SK-N-SH treated with all-trans-retinoic acid at 6 μM for 48 hours (cell line): ENCODE measurements around the gene HOXA7.

Experiments used
- ATAC-seq: fragments of 200-7000 bp; cut with Tn5 transposase; 3 replicates; pipeline ENCODE4 v1.9.1; 2020; ENCODE audit warnings: mild to moderate bottlenecking, moderate library complexity
- ARNTL ChIP-seq: fragments of 450-650 bp; formaldehyde crosslinking; IDR thresholded peaks from 2 replicates; pipeline ENCODE4 v1.5.0; 2020; ENCODE audit warnings: low read depth, mild to moderate bottlenecking, moderate library complexity, borderline replicate concordance
- BACH2 ChIP-seq: fragments of 250-450 bp; sonication (Bioruptor Pico); IDR thresholded peaks from 2 replicates; pipeline ENCODE4 v1.9.0; 2021; ENCODE audit warnings: mild to moderate bottlenecking, borderline replicate concordance
- CSDC2 ChIP-seq: fragments of 250-450 bp; sonication (Bioruptor Pico); IDR thresholded peaks from 2 replicates; pipeline ENCODE4 v1.5.0; 2020; ENCODE audit warnings: mild to moderate bottlenecking, moderate library complexity
- GLIS3 ChIP-seq: fragments of 250-450 bp; sonication (Bioruptor Pico); IDR thresholded peaks from 2 replicates; pipeline ENCODE4 v1.5.0; 2020; ENCODE audit warnings: mild to moderate bottlenecking, moderate library complexity
- ISL1 ChIP-seq: fragments of 250-450 bp; sonication (Bioruptor Pico); IDR thresholded peaks from 2 replicates; pipeline ENCODE4 v2.1.2; 2022; ENCODE audit warnings: mild to moderate bottlenecking, moderate library complexity
- OSR1 ChIP-seq: fragments of 250-450 bp; sonication (Bioruptor Pico); IDR thresholded peaks from 2 replicates; pipeline ENCODE4 v1.8.0; 2022; ENCODE audit warnings: moderate library complexity, mild to moderate bottlenecking, inconsistent platforms
- PPARA ChIP-seq: fragments of 250-450 bp; sonication (Bioruptor Pico); IDR thresholded peaks from 2 replicates; pipeline ENCODE4 v1.5.0; 2020; ENCODE audit warnings: mild to moderate bottlenecking, borderline replicate concordance
- TCF4 ChIP-seq: fragments of 250-450 bp; sonication (Bioruptor Pico); IDR thresholded peaks from 2 replicates; pipeline ENCODE4 v1.8.0; 2021; ENCODE audit warnings: mild to moderate bottlenecking, moderate library complexity, borderline replicate concordance
- TOX ChIP-seq: fragments of 250-450 bp; sonication (Bioruptor Pico); IDR thresholded peaks from 2 replicates; pipeline ENCODE4 v1.8.0; 2021; ENCODE audit warnings: mild to moderate bottlenecking, moderate library complexity, borderline replicate concordance
- TSHZ2 ChIP-seq: fragments of 250-450 bp; sonication (Bioruptor Pico); IDR thresholded peaks from 2 replicates; pipeline ENCODE4 v1.5.0; 2020; ENCODE audit warnings: mild to moderate bottlenecking, moderate library complexity
- ZC3H10 ChIP-seq: fragments of 250-450 bp; sonication (Bioruptor Pico); IDR thresholded peaks from 2 replicates; pipeline ENCODE4 v1.5.1; 2021; ENCODE audit warnings: mild to moderate bottlenecking, moderate library complexity
- ZFP3 ChIP-seq: fragments of 250-450 bp; sonication (Bioruptor Pico); IDR thresholded peaks from 2 replicates; pipeline ENCODE4 v1.5.0; 2020; ENCODE audit warnings: mild to moderate bottlenecking, moderate library complexity
- ZFP30 ChIP-seq: fragments of 450-650 bp; formaldehyde crosslinking; IDR thresholded peaks from 2 replicates; pipeline ENCODE4 v1.5.0; 2022; ENCODE audit warnings: mild to moderate bottlenecking, moderate library complexity
- ZNF565 ChIP-seq: fragments of 450-650 bp; formaldehyde crosslinking; conservative IDR thresholded peaks from 2 replicates; pipeline ENCODE4 v1.5.0; 2020; ENCODE audit warnings: low read depth, mild to moderate bottlenecking, moderate library complexity
- ZNF70 ChIP-seq: fragments of 450-650 bp; formaldehyde crosslinking; IDR thresholded peaks from 2 replicates; pipeline ENCODE4 v1.5.0; 2020; ENCODE audit warnings: mild to moderate bottlenecking, moderate library complexity
- ZNF8 ChIP-seq: fragments of 450-650 bp; formaldehyde crosslinking; IDR thresholded peaks from 2 replicates; pipeline ENCODE4 v1.5.0; 2020; ENCODE audit warnings: mild to moderate bottlenecking, moderate library complexity
- TF ChIP-seq, protein P1 (sequence below): fragments of 250-450 bp; sonication (Bioruptor Pico); IDR thresholded peaks from 2 replicates; pipeline ENCODE4 v1.5.1; 2020; ENCODE audit warnings: low read depth, mild to moderate bottlenecking, moderate library complexity
- TF ChIP-seq, protein P2 (sequence below): fragments of 250-450 bp; sonication (Bioruptor Pico); IDR thresholded peaks from 2 replicates; pipeline ENCODE4 v1.8.0; 2020; ENCODE audit warnings: mild to moderate bottlenecking, moderate library complexity, borderline replicate concordance
- TF ChIP-seq, protein P3 (sequence below): fragments of 250-450 bp; sonication (Bioruptor Pico); IDR thresholded peaks from 2 replicates; pipeline ENCODE4 v1.5.1; 2021; ENCODE audit warnings: mild to moderate bottlenecking, moderate library complexity

The HOXA7 gene

DNA sequence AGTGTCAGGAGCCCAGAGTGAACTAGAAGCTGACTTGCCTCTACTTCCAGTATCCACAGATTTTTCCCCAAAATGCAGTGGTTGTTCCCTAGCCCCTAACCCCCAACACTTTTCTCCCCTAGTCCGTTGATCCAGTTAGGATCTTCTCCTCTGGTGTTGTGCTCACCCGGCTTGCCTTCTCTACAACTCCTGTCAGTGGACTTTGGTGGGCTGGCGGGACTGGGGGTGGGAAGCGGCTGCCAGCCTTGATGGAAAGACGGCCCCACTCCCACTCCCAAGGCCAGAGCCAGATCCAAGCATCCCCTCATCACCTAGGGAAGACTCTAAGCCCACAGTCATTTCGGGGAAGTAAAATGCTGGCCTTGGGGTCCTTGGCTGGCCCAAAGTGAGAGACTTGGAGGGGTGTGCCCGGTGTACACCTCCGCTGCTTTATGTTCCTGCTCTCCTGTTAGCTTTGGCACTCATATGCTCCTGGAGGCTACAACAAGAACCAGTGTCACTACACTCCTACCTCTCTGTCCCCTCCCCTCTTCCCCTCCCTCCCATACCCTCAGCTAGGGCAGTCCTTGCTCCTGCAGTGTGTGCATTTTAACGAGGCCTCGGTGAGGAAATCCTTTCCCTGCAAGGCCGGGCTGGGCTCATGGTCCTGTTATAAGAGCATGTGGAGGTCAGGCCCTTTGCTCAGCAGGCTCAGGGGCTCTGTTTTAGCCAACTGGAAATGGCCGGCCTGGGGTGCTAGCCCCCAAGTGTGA, 18.6 kb upstream of the HOXA7 start (continued):
- TF ChIP-seq PPARA (CRISPR knock-in tag) (no peak), ZFP30 (no peak)
- TF ChIP-seq, protein P1, sequence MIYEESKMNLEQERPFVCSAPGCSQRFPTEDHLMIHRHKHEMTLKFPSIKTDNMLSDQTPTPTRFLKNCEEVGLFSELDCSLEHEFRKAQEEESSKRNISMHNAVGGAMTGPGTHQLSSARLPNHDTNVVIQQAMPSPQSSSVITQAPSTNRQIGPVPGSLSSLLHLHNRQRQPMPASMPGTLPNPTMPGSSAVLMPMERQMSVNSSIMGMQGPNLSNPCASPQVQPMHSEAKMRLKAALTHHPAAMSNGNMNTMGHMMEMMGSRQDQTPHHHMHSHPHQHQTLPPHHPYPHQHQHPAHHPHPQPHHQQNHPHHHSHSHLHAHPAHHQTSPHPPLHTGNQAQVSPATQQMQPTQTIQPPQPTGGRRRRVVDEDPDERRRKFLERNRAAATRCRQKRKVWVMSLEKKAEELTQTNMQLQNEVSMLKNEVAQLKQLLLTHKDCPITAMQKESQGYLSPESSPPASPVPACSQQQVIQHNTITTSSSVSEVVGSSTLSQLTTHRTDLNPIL: no peak

DNA sequence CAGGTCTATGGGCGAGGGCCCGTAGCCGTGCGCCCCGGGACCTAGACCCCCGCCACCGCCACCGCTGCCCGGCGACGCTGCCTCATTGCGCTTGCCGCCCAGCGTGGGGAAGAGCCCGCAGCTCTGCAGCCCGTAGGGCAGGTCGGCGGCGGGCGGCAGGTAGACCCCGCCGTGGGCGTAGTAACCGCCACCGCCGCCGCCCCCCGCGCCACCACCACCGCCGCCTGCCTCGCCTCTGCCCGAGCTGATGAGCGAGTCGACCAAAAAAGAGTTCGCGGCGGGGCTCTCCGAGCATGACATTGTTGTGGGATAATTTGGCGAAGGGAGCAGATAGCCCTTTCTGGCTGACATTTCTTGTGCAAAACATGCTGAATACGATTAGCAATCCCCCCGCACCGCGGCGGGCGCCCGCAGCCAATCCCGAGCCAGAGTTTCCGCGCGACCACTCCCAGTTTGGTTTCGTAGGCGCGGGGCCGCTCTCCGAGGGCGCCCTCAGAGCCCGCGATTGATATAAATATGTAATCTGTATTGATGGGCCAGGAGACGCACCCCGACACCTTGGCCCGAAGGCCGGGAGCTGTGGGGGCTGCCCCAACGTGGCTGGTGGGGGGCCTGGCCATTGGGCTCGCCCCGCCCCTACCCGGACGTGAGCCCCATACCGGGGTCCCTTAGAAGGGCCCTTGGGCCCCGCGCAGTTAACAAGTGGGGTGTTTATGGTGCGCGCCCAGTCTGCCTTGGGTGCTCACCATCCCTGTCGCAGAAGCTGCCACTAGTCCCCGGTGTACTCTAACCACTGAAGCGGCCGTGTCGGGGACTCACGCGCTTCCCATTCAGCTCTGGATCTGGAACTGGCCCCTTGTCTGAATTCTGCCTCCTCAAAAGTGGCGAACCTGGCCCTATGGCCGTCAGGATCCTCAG, 17.7 kb upstream of the HOXA7 start, which contains the start of gene HOXA10:
Gene HOXA10, minus strand, starts transcription at position 365 of the 918 bp plus-strand sequence. Its CDS starts 14 bp downstream, at position 351.
- no peak for TF ChIP-seq ZFP30
- no peak for TF ChIP-seq ZC3H10 (CRISPR knock-in tag)
- TF ChIP-seq BACH2 (CRISPR knock-in tag): no peak
- no peak for TF ChIP-seq GLIS3
- no peak for TF ChIP-seq CSDC2 (CRISPR knock-in tag)
- TF ChIP-seq ZNF8: no peak
- TF ChIP-seq, protein P1: no peak
- TF ChIP-seq, protein P2, sequence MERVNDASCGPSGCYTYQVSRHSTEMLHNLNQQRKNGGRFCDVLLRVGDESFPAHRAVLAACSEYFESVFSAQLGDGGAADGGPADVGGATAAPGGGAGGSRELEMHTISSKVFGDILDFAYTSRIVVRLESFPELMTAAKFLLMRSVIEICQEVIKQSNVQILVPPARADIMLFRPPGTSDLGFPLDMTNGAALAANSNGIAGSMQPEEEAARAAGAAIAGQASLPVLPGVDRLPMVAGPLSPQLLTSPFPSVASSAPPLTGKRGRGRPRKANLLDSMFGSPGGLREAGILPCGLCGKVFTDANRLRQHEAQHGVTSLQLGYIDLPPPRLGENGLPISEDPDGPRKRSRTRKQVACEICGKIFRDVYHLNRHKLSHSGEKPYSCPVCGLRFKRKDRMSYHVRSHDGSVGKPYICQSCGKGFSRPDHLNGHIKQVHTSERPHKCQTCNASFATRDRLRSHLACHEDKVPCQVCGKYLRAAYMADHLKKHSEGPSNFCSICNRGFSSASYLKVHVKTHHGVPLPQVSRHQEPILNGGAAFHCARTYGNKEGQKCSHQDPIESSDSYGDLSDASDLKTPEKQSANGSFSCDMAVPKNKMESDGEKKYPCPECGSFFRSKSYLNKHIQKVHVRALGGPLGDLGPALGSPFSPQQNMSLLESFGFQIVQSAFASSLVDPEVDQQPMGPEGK (CRISPR knock-in tag): no peak
- TF ChIP-seq, protein P3, sequence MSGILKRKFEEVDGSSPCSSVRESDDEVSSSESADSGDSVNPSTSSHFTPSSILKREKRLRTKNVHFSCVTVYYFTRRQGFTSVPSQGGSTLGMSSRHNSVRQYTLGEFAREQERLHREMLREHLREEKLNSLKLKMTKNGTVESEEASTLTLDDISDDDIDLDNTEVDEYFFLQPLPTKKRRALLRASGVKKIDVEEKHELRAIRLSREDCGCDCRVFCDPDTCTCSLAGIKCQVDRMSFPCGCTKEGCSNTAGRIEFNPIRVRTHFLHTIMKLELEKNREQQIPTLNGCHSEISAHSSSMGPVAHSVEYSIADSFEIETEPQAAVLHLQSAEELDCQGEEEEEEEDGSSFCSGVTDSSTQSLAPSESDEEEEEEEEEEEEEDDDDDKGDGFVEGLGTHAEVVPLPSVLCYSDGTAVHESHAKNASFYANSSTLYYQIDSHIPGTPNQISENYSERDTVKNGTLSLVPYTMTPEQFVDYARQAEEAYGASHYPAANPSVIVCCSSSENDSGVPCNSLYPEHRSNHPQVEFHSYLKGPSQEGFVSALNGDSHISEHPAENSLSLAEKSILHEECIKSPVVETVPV (CRISPR knock-in tag): no peak
- no peak for ATAC-seq

GRCh38 chr7:27173511-27173955, 17.1 kb upstream of the HOXA7 start:
- no peak for ATAC-seq

More at GRCh38 chr7:27173511-27173955, 17.1 kb upstream of the HOXA7 start:
- no peak for TF ChIP-seq ARNTL (CRISPR knock-in tag)
- no peak for TF ChIP-seq OSR1 (CRISPR knock-in tag)
- TF ChIP-seq ZNF8: no peak
- no peak for TF ChIP-seq ZFP3 (CRISPR knock-in tag)
- TF ChIP-seq TOX (CRISPR knock-in tag): no peak
- no peak for TF ChIP-seq PPARA (CRISPR knock-in tag)
- no peak for TF ChIP-seq ZNF70 (CRISPR knock-in tag)
- no peak for TF ChIP-seq BACH2 (CRISPR knock-in tag)
- no peak for TF ChIP-seq CSDC2 (CRISPR knock-in tag)
- no peak for TF ChIP-seq ZNF565 (CRISPR knock-in tag)
- no peak for TF ChIP-seq GLIS3
- TF ChIP-seq, protein P2 (CRISPR knock-in tag): no peak
- TF ChIP-seq TSHZ2 (CRISPR knock-in tag): no peak
- no peak for TF ChIP-seq ZC3H10 (CRISPR knock-in tag)
- TF ChIP-seq, protein P1: no peak
- TF ChIP-seq ISL1: no peak
- TF ChIP-seq ZFP30: no peak
- no peak for TF ChIP-seq TCF4 (CRISPR knock-in tag)
- TF ChIP-seq, protein P3 (CRISPR knock-in tag): no peak
